HG02798 (cell line): Measurements from ENCODE around the gene PNMA8C.
"Not testable (repeated sequence)": the region's sequence is repeated elsewhere in the genome, so short reads cannot be mapped to it uniquely, and the experiment has no call there.

Source experiments
- ATAC-seq: cut with Tn5 transposase; IDR thresholded peaks from one replicate; pipeline ENCODE4 v1.9.1; 2021; ENCODE audit warnings: mild to moderate bottlenecking; ENCODE audit not compliant: unreplicated experiment, poor library complexity

The PNMA8C gene

DNA sequence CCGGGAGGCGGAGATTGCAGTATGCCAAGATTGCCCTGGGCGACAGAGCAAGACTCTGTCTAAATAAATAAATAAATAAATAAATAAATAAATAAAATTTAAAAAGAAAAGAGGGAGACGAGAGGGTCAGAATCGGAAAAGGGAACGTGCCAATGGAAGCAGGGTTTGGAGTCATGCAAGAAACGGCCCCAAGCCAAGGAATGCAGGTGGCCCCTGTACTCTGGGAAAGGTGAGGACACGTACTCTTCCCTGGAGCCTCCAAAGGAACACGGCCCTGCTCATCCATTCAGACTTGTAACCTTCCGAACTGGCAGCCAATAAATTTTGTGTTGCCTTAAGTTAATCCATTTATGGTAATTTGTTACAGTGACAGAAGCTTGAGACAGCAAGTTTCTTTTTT lies 19.9 kb upstream of the PNMA8C start:
- no peak for ATAC-seq

GRCh38 chr19:46447824-46448223 lies 19.1 kb upstream of the PNMA8C start:
- no peak for ATAC-seq

DNA sequence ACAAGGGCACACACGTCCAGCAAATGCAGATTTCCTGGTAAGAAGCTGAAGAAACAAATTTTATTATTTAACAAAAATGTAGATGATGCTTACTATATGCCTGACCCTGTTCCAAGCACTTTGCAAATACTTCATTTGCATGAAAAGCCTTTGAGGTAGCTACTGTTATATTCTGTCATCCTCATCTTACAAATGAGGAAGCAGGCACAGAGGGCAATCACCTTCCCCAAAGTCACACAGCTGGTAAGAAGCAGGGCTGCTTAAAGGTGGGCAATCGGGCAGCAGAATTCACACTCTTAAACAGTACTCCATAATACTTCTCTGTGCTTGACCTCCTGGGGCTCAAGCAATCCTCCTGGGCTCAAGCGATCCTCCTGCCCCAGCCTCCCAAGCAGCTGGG lies 18.3 kb upstream of the PNMA8C start:
- ATAC-seq, result no peak

DNA sequence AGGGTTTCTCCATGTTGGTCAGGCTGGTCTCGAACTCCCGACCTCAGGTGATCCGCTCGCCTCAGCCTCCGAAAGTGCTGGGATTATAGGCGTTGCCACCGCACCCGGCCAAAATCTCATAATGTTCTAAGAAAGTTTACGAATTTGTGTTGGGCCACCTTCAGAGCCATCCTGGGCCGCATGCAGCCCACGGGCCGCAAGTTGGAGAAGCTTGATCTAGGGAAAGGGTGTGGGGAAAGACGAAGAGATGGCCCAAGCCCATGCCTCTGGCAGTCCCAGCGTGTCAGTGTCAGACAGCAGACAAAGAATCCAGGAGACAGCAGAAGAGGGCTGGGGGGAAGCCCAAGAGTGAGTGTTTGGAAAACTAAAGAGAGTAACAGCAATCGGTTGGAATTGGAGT lies 17.3 kb upstream of the PNMA8C start:
- no peak for ATAC-seq

DNA sequence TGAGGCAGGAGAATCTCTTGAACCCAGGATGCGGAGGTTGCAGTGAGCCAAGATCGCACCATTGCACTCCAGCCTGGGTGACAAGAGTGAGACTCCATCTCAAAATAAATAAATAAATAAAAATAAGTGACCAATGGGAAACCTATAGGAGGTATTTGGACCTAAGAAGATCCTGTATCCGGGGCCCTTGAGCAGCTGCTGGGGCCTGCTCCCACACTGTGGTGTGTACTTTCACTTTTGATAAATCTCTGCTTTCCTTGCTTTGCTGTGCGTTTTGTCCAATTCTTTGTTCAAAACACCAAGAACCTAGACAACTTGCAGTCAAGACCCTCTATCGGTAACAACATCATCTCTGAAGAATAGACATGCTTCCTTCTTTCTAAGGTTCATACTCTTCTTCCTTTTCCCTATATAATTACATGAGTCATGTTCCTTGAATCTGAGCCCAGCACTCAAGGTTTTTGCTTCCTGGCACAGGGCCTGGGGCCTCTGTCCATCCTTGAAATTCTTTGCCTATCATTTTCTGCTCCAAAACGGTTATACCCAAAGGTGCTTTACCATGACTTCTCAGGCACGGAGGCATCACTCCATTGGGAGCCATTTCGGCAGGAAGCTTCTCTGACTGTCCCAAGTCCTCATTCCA lies 14.2 kb upstream of the PNMA8C start:
- ATAC-seq, result no peak

DNA sequence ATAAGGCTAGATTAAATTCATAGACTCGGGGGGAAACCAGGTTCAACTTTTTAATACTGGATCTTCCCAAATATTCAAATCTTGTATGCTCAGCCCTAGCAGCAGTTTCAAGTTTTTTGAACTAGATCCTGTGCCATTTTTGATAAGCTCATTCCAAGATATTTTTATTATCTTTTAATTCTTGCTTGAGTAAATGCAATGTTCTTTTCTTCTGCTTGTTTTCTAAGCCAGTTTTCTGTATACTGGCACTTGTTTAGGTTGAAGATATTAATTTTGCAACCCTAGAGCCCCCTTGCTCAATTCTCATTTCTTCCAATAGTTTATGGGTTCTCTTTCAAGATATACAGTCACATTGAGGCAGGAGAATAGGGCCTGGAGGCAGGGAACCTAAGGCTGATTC lies 13.1 kb upstream of the PNMA8C start:
- no peak for ATAC-seq

GRCh38 chr19:46435689-46436088 lies 7.0 kb upstream of the PNMA8C start:
- ATAC-seq, result not testable (repeated sequence)

GRCh38 chr19:46435009-46435408 lies 6.3 kb upstream of the PNMA8C start:
- no peak for ATAC-seq

GRCh38 chr19:46433470-46433869 lies 4.7 kb upstream of the PNMA8C start:
- ATAC-seq, result not testable (repeated sequence)

DNA sequence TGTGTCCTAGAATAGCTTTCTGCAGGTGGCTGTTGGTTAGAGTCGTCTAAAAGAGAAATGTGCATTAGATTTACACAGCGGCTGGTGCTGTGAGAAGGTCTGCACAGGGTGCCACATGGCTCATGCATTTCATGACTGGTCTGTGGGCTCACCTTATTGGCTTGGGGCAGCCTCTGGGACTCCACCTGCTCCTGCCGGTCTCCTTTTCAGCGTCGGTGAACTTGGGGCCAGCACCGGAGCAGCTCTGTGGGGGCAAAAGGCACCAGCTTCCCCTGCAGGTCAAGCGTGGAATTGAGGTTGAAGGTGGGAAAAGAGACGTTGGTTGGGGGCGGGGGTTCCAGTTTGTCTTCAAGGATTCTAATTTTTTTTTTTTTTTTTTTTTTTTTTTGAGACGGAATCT lies 3.1 kb upstream of the PNMA8C start:
- no peak for ATAC-seq

DNA sequence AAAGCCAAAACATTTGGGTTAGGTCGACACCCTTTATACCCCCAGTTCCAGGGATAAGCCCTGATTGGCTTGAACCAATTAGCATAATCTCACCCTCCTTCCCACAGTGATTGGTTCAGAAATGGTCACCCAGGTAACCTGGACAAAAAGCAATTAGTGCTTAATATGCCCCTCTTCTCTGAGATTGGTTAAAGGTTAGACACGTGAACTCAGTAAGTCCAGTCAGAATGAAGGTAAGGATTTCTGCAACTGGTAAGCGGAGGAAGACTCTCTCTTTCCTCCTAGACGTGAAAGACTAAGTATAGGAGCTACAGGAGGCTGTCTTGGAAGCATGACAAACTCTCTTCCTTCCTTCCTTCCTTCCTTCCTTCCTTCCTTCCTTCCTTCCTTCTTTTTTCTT lies 1.3 kb upstream of the PNMA8C start:
- ATAC-seq, result no peak

- no peak for ATAC-seq
Observed at GRCh38 chr19:46427518-46428045, 1.2 kb downstream of the PNMA8C start.

GRCh38 chr19:46426506-46427162 lies 2.1 kb downstream of the PNMA8C start:
- ATAC-seq, result no peak

DNA sequence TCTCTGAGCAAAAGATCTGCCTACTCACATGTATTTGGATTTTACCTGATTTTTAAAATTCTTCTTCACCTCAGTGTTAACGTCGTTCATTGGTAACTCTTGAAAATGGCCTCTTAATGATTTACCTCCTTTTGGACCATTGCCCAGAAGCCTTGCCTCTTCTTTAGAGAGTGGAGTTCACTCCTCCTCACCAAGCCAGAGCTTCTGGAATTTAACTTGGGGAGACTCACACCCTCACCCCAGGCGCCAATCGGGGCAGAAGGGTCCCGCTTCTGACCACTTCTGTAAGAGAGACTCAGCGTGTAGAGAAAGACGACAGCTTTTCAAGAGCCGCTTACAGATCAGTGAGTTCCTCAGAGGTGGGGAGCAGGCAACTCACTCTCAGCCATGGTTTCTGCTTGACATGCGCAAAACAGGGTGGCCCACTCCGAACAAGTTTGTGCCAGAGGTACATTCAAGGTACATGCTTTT lies 2.7 kb downstream of the PNMA8C start:
- no peak for ATAC-seq

GRCh38 chr19:46423188-46423587 lies 5.5 kb downstream of the PNMA8C start:
- ATAC-seq, result no peak

DNA sequence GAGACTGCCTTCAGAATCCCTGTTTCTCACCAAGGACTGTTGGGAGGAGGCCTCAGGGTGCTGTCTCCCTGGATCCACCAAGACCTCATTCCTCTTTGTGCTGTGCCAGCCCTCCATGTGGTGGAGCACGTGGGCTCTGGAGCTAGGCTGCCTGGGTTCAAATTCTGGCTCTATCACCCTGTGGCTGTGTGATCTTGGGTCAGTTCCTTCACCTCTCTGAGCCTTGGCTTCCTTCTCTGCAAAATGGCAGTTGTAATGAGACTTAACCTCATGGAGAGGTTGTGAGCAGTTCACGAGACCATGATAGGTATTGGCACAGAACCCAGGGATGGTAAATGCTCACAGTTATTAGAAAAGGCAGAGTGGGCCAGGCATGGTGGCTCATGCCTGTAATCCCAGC lies 6.4 kb downstream of the PNMA8C start:
- no peak for ATAC-seq

- no peak for ATAC-seq
Observed at GRCh38 chr19:46420056-46420455, 8.7 kb downstream of the PNMA8C start.

- ATAC-seq, result not testable (repeated sequence)
Observed at GRCh38 chr19:46415804-46416709, 12.7 kb downstream of the PNMA8C start.

DNA sequence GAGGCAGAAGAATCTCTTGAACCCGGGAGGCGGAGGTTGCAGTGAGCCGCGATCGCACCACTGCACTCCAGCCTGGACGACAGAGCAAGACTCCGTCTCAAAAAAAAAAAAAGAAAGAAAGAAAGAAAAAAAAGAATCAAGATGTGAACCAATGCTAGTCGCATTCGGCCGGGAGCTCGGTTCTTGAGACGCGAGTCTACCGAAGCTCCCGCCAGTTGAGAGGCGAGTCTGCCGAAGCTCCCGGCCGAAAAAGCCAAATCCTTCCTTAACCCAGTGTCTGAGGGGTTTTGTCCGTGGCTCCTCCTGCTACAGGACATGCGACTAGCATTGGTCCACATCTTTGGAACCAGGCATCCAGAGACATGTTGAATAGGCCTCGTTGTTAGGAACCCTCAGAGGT lies 13.8 kb downstream of the PNMA8C start:
- not testable (repeated sequence) for ATAC-seq

DNA sequence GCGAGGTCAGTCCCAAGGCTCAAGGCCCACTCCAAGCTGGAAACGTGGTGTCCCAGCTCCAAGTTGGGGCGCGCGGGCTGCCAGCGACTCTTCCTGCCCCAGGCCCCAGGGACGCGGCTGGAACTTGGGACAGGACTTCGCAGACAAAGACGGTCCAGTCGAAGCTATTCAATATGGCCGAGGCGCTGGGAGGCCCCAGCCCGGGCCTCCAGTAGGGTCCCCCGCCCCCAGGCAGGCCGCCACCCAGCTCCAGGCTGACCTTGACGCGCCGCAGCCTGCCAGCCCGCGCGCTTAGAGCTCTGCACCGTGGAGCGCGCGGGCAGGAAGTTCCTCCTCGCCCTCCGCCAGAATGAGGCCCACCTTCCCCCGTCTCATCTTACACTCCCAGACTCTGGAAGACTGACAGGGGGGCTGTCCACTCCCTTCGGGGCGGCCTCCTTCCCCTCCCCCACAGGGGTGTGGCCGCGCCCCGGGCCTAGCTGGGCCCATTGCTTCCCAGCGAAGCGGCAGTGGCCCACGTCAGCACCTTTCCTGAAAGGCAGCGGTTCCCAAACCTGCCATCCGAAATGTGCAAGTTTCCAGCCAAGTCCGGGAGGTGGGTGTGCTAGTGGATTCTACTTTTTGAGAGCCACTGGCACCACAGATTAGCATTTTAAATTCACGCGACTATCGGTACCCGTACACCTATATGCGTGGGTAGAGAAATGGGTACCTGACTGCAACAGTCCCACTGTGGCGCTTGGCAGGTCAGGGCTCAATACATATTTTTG lies 15.3 kb downstream of the PNMA8C start, which contains the start of gene CCDC8:
CCDC8 (minus strand) TSS at position 303 of the 770 bp plus-strand sequence. CDS start 754 bp downstream, outside the sequence.
- ATAC-seq, result no peak
